ENCODE measurements around the gene FOXK1.

FOXK1 gene

DNA sequence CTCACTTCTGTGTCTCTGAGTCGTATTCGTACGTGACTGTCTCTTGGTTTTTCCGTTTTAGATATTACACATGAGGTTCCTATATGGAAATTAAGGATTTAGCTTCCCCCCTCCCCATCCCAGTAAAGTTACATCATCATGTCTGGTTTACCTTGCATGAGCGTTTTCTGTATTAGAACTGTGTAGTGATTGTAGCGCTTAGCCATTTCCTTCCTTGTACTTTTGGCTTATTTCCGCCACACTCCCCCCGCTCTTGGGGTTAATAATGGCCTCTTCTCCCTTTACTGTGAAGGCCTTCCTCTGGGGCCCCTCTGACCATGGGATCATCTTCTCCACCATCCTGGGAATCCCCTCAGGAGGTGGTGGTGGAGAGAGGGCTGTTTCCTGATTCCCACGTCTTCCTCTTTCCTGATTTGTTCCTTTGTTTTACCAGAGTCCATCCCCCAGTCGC lies 66.2 kb downstream of the FOXK1 start:
- H3K4me3 ChIP-seq (replicated peaks; ENCODE audit: low read depth, low read length): no peak overlapping the region
- TF ChIP-seq, protein P1, sequence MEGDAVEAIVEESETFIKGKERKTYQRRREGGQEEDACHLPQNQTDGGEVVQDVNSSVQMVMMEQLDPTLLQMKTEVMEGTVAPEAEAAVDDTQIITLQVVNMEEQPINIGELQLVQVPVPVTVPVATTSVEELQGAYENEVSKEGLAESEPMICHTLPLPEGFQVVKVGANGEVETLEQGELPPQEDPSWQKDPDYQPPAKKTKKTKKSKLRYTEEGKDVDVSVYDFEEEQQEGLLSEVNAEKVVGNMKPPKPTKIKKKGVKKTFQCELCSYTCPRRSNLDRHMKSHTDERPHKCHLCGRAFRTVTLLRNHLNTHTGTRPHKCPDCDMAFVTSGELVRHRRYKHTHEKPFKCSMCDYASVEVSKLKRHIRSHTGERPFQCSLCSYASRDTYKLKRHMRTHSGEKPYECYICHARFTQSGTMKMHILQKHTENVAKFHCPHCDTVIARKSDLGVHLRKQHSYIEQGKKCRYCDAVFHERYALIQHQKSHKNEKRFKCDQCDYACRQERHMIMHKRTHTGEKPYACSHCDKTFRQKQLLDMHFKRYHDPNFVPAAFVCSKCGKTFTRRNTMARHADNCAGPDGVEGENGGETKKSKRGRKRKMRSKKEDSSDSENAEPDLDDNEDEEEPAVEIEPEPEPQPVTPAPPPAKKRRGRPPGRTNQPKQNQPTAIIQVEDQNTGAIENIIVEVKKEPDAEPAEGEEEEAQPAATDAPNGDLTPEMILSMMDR (IDR thresholded peaks at IDR 0.05; ENCODE audit: low read depth, low read length, missing control alignments): no peak
- no peak for DNase-seq (ENCODE audit: extremely low read depth, low read depth)

DNA sequence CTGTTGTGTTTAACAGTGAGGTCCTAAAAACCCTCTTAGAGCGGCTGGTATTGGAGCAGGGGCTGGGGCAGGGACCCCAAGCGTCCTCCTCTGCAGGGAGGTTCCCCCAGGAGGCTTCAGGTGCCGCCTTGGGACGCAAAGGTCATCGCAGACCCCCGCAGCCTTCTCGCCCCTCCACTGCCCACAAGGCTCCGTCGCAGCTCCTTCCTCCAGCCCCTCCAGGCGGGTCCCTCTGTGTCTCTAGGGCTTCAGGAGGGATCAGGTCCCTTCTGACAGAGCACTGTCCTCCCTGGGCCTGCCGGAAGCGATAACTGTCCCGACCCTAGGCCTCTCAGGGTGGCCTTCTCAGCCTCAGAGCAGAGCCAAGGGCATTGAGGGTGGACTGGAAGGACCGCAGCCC lies 67.3 kb downstream of the FOXK1 start:
- no peak for DNase-seq (ENCODE audit: extremely low read depth, low read depth)
- TF ChIP-seq, protein P1 (IDR thresholded peaks at IDR 0.05; ENCODE audit: low read depth, low read length, missing control alignments): no peak

DNA sequence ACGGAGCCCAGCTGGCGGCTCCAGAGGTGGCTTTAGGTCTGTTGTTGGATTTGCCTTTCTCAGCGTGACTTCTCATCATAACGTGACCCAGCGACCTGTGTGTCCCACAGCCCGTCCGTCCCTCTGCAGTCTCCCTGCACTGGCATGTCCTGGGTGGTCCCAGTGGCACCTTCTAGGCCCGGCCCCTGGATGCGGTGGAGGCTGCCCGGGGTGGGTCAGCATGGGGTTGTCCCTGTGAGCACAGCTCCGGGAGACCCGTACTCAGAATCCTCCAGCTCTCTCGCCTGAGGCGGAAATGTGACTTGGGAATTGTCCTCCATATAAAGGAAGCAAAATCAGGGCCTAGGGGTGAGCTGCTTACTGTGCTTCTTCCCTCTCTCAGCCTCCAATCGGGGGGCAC lies 67.7 kb downstream of the FOXK1 start:
- H3K4me3 ChIP-seq (replicated peaks; ENCODE audit: low read depth, low read length): no peak overlapping the region
- DNase-seq (ENCODE audit: extremely low read depth, low read depth): no peak
- TF ChIP-seq, protein P1 (IDR thresholded peaks at IDR 0.05; ENCODE audit: low read depth, low read length, missing control alignments): no peak

More for the DNA sequence above, 67.3 kb downstream of the FOXK1 start:
- no peak overlapping the region for H3K4me3 ChIP-seq (replicated peaks; ENCODE audit: low read depth, low read length)

DNA sequence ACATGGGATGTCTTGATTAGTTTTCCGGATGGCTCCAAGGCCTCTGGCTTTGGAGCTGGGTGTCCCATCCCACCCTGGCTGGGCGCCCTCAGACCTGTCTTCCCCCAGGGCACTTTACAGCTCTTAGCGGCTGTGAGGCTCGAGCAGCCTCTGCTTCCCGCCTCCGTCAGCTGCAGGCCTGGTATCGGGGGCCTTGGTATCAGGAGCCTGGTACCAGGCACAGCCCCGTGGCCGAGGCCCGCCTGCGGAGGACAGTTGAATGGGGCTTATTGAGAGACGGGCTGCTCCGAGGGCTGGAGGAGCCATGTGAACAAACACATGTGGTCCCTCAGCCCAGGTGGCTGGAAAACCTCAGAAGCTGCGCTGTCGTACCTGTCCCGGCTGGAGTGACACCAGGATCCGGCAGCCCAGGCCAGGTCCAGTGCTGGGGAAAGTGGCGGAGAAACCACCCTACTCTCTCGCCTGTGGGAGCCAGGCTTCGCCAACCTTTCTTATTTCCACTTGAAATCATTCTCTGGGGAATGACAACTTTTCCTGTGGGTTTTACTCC lies 69.4 kb downstream of the FOXK1 start:
- H3K4me3 ChIP-seq (replicated peaks; ENCODE audit: low read depth, low read length): no peak overlapping the region
- DNase-seq (ENCODE audit: extremely low read depth, low read depth): no peak
- TF ChIP-seq, protein P1 (IDR thresholded peaks at IDR 0.05; ENCODE audit: low read depth, low read length, missing control alignments): no peak

DNA sequence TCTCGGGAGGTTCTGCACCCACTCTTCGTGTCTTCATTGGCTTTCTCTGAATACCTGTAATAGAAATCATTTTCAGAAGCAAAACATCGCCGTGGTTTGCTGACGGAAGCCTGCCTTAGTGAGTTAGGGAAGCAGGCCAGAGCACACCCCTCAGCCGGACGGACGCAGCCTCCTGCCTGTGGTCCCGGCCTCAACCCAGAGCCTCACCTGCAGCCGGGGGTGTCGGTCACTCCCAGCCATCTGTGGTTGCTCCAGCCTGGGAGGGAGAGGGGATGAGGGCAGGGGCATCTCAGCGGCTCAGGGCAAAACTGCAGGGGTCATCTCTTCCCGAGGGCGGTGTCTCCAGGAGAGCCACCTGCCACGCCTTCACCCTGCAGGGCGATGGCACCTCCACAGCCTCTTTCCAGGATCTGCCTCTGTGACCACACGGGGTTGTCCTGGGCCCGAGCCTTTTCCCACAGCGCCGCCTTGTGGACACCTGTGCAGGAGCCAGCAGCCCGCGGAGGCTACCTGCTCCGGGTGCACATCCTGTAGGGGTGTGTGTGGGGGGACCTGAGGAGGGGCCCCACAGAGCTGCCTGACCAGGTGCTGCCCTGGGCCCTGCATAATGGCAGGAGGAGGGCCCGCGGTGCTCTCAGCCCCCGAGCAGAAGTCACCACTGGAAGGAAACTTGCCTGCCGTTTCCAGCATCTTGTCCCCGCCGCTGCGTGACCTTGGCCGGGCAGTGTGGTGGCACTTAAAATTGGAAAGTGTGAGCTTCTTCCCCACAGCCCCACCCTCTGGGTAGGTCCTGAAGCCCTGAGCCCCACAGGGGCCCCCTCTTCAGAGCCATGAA lies 71.7 kb downstream of the FOXK1 start:
- no peak for DNase-seq (ENCODE audit: extremely low read depth, low read depth)
- TF ChIP-seq, protein P1 (IDR thresholded peaks at IDR 0.05; ENCODE audit: low read depth, low read length, missing control alignments): peak; percentile 85
- H3K4me3 ChIP-seq (replicated peaks; ENCODE audit: low read depth, low read length): no peak overlapping the region

DNA sequence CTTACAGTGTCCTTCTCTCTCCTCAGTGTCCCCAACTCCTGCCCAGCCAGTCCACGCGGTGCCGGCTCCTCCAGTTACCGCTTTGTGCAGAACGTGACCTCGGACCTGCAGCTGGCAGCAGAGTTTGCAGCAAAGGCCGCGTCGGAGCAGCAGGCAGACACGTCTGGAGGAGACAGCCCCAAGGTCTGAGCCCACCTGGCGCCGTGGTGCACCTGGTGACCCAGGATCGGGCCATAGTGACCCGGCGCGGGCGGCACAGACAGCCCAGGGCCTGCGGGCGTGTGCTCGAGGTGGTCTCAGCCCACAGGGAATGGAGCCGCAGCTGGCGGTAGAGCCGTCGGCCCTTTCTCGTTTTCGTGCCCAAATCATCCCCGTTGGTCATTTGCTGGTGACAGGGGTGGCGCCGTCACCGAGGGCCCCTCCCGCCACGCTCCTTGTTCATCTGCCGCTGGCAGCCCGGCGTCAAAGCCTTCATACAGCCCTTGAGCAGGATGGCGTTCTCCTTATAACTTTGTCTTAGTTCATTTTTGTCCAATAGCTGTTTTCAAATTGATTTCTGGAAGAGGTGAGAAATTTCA lies 72.4 kb downstream of the FOXK1 start:
- DNase-seq (ENCODE audit: extremely low read depth, low read depth): no peak
- TF ChIP-seq, protein P1 (IDR thresholded peaks at IDR 0.05; ENCODE audit: low read depth, low read length, missing control alignments): no peak
- H3K4me3 ChIP-seq (replicated peaks; ENCODE audit: low read depth, low read length): no peak overlapping the region
